ENCODE measurements around the gene NR5A1.

Gene NR5A1

DNA sequence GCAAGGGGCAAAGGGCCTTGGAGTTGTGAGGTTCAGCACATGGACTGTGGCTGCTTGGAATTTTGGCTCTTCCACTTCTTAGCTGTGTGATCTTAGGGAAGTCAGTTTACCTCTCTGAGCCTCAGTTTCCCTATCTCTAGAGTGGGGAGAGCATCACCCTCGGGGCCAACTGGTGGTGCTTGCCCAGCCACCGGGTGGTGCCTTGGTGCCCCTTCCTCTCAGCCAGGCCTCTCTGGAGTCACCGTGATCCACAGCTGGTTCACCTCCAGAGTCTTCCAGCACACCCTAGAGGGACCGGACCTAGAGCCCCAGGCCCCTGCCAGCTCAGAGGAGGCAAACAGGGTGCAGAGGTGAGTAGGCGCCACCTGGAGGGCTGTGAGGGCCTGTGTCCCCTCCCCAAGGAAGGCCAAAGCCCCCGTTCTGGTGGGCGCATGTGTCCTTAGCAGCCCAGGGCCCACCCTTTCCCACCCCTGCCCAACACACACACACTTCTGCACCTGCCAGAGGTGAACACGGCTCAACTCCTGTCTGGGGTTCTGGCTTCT, 49.2 kb downstream of the NR5A1 start:
- DNase-seq (ENCODE audit: low spot score): no peak

DNA sequence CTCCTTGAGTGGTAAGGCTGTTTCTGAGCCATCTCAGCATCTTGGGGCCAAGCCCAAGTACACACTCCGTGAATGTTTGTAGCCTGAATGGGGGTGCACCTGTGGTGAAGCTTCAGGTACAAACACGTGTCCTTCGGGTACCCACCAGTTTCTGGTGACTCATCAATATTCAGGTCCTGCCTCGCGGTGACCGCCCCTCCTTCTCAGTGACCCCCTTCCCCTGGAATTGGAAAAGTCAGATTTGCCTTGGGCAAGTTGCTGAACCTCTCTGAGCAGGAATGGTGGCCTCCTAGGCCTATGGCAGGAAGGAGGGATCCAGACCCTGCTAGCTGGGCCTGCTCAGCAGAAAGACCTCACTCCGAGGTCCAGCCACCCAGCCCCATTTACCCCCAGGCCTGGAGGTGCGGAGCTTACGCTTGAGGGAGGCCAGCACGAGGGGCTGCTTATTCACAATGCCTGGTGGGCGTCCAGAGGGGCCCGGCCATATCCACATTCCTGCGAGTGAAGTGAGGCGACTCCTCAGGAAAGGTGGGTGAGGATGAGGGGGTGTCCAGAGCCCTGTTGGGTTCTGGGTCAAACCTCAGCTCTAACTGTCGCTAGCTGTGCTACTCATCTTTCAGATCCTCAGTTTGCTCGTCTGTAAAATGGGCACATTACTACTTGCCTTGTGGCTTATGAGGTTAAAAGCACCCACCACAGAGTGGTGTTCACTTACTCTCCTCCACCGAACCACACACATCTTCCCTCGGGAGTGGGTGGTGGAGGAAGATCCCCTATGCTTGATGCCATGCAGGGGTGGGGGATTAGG, 49.9 kb downstream of the NR5A1 start:
- DNase-seq (ENCODE audit: low spot score): no peak

GRCh38 chr9:124456341-124457078, 50.7 kb downstream of the NR5A1 start:
- DNase-seq (ENCODE audit: low spot score): no peak

- DNase-seq (ENCODE audit: low spot score): no peak
Measured at GRCh38 chr9:124455820-124456219, 51.4 kb downstream of the NR5A1 start.

DNA sequence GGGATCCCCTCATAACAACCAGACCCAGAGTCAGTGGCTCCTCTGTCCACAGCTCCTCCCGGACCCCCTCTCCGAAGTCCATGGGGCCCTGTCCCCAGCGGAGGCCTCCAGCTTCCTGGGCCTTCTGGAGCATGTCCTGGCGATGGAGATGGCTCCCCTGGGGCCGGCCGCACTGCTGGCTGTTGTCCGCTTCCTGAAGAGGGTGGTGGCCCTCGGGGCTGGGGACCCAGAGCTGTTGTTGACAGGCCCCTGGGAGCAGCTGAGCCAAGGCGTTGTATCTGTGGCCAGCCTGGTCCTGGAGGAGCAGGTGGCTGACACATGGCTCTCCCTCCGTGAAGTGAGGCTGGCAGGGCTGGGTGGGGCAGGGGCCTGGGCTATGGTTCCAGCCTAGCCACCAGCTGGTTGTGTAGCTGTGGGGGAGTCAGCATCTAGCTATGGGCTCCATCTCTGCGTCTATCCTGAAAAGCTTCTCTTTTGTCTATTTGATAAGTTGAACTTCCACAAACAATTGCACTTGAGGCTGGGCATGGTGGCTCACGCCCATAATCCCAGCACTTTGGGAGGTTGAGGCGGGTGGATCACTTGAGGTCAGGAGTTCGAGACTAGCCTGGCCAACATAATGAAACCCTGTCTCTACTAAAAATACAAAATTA, 52.3 kb downstream of the NR5A1 start:
- DNase-seq (ENCODE audit: low spot score): no peak

DNA sequence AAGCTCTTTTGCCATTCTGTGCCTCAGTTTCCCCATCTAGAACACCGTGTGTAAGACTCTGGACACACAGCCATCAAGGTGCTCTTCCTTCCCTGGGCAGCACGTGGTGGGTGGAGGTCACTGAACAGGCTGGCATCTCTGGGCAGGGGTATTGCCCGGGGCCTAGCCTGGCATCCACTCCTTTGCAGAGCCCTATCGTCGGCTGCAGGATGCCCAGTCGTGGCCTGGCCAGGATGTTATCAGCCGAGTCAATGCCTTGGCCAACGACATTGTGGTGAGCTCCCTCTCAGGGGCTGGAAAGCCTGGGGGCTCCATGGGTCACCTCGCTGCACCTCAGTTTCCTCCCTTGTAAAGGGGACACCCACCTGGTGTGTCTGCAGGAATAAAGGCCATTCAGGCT, 52.9 kb downstream of the NR5A1 start:
- no peak for DNase-seq (ENCODE audit: low spot score)

GRCh38 chr9:124453586-124454191, 53.5 kb downstream of the NR5A1 start:
- no peak for DNase-seq (ENCODE audit: low spot score)

DNA sequence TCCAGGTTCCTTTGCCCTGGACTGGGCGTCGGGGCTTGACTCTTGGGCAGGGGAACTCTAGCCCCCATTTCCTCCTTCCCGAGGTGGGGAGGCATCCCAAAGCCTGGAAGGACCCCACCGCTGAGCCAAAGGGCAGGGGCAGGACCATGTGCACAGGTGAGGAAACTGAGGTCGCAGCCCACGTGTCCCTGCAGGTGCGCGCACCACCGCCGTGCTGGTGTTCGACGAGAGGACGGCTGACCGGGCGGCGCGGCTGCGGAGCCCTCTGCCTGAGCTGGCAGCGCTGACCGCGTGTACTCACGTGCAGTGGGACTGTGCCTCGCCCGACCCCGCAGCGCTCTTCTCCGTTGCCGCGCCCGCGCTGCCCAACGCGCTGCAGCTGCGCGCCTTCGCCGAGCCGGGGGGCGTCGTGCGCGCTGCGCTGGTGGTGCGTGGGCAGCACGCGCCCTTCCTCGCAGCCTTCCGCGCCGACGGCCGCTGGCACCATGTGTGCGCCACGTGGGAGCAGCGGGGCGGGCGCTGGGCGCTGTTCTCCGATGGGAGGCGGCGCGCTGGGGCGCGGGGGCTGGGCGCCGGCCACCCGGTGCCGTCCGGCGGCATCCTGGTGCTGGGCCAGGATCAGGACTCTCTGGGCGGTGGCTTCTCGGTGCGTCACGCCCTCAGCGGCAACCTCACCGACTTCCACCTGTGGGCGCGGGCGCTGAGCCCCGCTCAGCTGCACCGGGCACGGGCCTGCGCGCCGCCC, 54.2 kb downstream of the NR5A1 start:
- DNase-seq (ENCODE audit: low spot score): no peak

- DNase-seq (ENCODE audit: low spot score): no peak
Measured at GRCh38 chr9:124452326-124452725, 54.9 kb downstream of the NR5A1 start.

DNA sequence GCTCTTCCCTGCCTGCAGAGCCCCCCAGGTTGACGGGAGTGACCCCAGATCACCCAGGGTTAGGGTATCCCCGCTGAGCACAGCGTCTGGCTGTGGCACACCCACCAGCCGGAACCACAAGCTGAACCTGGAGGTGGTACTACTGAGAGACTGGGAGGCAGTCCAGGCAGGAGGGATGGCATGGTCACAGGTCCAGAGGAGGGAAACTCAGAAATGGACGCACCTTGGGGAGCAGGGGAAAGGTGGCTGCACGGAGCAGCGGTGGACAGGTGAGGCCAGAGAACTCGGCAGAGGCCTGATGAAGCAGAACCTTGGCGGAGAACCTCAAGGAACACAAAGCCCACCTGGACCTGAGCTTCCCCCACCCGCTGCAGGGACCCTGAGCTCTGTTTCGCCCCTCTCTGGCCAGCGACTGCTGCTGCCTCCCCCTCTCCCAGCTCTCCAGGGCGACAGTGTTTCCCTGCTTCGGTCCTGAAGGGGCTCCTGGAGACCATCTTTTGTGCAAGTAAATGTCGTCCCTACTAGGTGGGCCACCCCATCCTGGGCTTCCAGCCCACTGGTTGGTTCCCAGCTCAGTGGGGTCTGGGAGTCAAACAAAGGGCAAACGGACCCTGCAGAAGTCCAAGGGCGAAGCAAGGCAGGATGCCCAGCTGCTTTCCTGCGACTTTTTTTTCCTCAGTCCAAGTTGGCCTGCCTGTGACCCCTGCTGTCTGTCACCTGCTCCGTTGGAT, 56.1 kb downstream of the NR5A1 start:
- DNase-seq (ENCODE audit: low spot score): no peak

- DNase-seq (ENCODE audit: low spot score): no peak
Measured at GRCh38 chr9:124450241-124450924, 56.8 kb downstream of the NR5A1 start, which contains the start of gene ADGRD2. TSS of gene ADGRD2 (plus strand) at chr9:124450451. CDS start at chr9:124451667, 1,216 bp downstream.

DNA sequence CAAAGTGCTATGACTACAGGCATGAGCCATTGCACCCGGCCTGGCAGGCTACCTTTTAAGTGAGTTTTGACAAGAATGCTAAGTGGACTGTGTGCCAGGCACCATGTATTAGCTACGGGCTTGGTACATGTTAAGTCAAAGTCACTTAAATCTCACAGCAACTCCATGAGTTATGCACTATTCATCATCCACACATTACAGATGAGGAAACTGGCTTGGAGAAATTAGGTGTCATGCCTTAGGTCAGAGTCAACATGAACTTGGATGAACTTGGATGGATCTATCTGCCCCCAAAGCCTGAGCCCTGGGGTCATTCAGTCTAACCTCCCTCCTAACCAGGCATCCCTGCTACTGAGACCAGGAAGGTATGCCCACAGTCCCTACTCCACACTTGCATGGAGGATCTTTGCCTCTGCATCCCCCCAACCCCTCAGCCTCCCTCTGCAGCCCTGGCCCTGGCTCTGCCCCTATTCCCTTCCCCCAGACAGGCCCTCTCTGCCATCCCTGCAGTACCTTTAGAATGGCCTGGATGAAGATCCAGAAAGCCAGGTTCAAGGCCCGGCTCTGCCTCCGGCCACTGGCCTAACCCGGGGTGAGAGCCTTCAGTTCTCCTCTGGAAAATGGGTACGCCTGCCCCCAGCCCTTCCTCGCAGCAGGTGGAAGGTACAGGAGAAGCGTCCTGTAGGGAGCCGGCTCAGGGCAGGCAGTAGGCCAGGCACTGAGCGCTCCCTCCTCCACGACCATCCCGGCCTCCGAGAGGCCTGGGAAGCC, 57.6 kb downstream of the NR5A1 start:
- DNase-seq (ENCODE audit: low spot score): no peak

- no peak for DNase-seq (ENCODE audit: low spot score)
Measured at GRCh38 chr9:124448019-124448418, 59.2 kb downstream of the NR5A1 start.

- DNase-seq (ENCODE audit: low spot score): no peak
Measured at GRCh38 chr9:124447297-124447661, 59.9 kb downstream of the NR5A1 start.

- no peak for DNase-seq (ENCODE audit: low spot score)
Measured at GRCh38 chr9:124444166-124444565, 63.0 kb downstream of the NR5A1 start.

DNA sequence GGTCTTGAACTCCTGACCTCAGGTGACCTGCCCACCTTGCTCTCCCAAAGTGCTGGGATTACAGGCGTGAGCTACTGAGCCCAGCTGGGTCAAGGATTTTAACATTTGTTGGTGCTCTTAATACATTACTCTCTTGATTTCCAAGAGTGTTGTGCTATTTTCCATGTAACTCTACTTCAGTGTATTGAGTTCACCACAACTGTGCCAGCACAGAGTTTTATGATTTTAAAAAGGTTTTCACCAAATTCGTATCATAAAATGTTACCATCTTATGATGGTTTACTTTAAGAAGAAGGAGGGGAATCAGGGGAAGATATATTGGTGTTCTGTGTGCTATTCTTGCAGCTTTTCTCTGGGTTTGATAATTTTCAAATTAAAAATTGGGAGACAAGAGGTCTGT, 63.6 kb downstream of the NR5A1 start:
- DNase-seq (ENCODE audit: low spot score): no peak

GRCh38 chr9:124442826-124443225, 64.4 kb downstream of the NR5A1 start:
- no peak for DNase-seq (ENCODE audit: low spot score)

- DNase-seq (ENCODE audit: low spot score): no peak
Measured at GRCh38 chr9:124442379-124442778, 64.8 kb downstream of the NR5A1 start.

- no peak for DNase-seq (ENCODE audit: low spot score)
Measured at GRCh38 chr9:124441291-124441690, 65.9 kb downstream of the NR5A1 start.

Data from hepatic stellate cell (primary cell).